HPDE6-E6E7 (cell line): ENCODE measurements around the gene TMEM150A.
A peak's percentile ranks its signal among the peaks of the same experiment; 100 is the strongest.
"Not testable (repeated sequence)": the region's sequence is repeated elsewhere in the genome, so short reads cannot be mapped to it uniquely, and the experiment has no call there.

ENCODE experiments used
- DNase-seq: peaks from one replicate; pipeline ENCODE4 v3.0.0; 2011; ENCODE audit warnings: missing footprints; ENCODE audit errors: extremely low spot score

TMEM150A gene

DNA sequence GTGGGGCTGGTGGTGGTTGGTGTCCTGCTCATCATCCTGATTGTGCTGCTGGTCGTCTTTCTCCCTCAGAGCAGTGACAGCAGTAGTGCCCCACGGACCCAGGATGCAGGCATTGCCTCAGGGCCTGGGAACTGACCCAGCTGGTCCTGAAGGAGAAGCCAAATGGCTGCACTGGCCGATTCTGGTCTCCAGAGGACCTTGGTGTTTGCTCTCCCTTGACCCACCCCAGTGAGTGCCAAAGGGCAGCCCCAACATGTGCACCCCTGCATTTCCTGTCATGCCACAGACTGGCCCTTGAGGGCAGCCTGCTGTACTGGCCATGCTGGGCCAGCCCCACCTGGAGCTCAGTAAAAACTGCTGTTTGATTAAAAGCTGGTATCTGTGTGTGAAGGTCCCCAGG lies 9.5 kb downstream of the TMEM150A start:
- no peak for DNase-seq

DNA sequence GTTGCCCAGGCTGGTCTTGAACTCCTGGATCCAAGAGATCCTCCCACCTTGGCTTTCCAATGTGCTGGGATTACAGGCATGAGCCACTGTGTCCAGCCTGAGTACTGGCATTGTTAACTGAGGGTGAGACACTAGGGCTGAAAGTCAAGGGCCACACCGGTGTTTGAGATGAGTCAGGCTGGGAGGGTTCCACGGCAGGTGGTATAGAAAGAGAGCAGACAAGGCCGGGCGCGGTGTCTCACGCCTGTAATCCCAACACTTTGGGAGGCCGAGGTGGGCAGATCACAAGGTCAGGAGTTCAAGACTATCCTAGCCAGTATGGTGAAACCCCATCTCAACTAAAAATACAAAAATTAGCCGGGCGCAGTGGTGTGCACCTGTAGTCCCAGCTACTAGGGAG lies 10.2 kb downstream of the TMEM150A start:
- not testable (repeated sequence) for DNase-seq

DNA sequence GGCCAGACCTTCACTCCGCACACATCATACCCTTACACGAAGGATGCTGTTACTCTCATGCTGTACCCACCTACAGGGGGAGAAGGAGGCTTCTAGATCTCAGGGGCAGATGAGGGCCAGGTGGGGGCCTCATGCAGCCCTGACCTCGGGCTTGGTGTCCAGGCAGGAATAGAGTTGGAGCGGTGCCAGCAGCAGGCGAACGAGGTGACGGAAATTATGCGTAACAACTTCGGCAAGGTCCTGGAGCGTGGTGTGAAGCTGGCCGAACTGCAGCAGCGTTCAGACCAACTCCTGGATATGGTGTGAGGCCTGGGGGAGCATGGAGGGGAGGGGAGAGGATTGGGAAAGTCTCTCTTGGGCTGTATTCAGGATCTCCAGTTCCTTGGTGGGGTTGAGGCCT lies 10.9 kb downstream of the TMEM150A start:
- DNase-seq: no peak

DNA sequence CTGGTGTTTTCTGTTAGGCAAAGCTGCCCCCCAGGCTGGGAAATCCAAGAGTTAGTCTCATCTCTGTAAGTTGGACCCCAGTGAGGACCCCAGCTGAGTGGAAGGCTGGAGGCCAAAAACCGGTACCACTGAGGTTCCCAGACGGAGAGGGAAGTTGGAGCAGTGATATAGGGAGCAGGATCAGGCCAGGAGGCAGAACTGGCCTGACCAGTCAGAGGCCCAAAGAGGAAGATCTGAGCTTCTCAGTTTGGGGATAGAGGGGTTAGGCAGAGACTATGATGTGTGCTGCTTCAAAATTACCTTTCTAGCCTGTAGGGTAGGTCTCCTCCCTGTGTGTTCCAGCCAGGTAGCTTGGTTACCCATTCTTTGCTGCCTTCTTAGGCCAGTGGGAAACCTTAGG lies 11.5 kb downstream of the TMEM150A start:
- DNase-seq: no peak

DNA sequence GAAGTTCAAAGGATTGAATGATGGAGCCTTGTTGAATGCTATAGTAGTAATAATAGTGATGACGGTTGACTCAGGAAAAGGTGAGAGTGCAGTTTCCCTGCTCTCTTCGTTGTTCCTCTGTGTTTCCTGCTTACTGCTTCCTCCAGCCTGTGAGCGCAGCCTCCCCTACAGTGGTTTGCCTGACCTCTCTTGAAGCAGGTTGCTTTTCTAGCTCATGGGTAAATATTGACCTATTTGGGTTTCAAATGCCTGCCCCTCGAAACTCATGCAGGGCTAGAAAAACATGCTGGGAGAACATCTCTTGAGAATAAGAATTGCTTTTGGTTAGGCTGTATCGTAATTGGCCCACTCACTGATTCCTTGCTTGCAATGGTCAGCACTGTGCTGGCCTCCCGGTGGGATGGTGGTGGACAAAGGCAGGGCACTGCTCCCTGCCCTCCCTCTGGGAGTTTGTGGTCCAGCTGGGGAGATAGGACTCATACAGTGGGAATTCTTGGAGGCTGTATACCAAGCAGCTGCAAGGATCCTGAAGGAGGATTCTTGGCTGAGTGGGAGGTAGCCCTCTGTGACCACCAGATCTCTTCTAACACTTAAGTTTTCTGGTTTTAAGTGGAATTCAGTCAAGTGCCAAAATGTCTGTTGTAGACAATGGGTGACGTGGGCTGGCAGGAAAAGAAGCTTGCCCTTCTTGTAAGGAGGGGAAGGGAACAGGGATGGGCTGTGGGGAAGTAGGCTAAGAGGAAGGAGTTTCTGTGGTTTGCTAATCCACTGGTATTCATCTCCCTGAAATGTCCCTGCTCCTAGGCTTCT lies 12.3 kb downstream of the TMEM150A start:
- no peak for DNase-seq

DNA sequence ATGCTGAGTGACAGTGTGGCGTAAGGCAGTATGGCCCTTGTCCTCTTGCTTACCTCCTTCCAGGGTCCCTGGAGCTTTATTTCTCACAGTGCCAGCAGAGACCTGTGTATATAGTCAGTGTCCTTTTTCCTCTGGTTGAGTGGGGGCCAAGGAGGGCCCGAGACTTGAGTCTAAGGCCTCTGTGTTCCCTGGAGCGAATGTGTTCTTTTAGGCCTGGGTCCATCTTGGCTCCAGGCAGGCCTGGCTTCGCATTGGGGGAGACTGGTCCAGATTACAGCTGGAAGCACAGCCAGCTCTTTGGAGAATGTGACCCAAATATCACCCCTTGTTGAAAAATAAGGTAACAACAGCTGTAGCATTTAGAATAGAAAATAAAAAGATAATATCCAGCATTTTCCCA lies 13.3 kb downstream of the TMEM150A start:
- DNase-seq: no peak

DNA sequence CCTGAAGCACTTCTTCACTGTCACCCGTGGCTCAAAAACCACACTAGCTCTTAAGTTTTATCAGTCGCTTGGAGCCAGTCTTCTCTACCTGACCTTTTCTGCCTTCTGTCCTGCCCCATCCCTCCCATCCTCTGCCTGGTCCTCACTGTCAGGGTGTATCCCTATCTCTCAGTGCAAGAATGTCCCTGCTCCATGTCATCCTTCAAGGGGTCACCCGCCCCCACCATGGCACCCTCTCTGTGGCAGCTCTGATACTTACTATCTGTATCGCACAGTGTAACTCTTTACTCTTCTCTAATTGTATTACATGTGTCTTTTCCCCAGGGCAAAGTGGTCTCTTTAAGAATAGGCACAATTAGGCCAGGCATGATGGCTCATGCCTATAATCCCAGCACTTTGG lies 13.9 kb downstream of the TMEM150A start:
- DNase-seq: no peak

DNA sequence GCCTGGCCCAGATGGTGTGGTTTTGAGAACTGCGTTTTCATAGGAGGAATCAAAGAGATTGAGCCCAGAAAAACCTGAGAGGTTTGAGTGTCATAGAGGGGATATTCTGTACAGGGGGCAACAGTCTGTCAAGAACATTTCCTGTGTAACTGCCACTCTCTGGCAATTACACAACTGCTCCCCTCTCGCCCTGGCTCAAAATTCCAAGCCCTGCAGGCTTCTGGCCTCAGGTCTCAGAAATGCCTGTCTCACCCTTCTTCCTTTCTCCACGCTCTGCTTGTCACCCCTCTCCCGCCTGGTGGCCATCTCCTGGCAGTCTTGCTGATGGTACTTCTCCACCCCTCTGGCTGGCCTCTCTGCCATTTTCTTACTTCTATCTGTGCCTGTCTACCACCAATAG lies 14.3 kb downstream of the TMEM150A start:
- no peak for DNase-seq

DNA sequence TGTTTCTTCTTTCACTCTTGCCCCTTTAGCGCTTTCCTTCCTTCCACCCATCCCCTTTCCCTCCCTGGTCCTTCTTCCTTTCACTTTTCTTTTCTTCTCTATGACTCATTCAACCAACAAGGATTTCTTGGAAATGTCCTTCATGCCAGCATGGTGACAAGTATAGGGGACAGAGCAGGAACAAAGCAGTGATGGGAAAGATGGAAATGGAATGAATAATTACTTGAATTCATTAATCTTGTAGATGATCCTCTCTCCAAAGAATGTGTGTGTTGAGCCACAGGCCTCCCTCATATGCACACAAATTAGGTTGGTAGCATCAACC lies 16.8 kb downstream of the TMEM150A start:
- DNase-seq: no peak

DNA sequence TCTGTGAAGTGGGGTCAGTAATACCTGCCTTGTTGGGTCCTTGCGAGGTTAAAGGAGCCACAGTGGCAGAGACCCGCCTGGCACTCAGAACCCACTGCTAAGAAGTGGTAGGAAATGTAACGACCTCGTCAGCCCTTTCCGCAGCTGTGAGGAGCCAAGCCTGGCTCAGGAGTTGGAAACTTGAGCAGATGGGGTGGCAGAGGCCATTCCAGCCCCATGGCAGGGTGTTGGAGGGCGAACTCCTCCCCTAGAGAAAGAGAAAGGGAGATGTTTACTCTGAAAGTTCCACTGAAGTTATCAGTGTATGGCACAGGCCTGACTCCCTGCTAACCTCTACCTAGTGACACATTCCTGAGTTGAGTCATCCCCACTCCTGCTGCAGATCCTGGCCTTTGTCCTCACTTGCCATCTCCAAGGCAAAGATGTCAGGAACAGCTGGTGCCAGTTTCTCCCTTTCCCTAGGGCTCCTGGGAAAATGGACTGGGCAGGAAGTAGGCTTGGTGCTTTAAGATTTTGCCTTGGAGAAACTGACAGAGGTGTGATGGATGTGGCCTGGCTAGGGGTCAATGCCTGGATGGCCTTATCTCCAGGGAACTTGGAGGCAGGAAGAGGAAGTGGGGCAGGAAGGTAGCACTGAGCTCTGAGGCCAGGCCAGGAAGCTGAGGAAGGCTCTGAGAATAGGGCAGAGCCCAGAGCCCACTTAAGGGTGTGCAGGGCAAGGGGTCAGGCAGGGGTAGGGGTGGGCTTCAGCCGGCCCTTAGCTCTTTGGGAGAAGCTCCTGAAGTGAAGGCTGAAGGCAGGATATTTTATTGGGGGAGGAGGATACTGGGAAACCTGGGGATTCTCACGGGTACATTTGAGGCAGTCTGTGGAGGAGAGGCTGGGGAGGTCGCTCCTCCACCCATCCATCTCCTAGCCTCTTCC lies 17.4 kb downstream of the TMEM150A start:
- peak; percentile 51 for DNase-seq

DNA sequence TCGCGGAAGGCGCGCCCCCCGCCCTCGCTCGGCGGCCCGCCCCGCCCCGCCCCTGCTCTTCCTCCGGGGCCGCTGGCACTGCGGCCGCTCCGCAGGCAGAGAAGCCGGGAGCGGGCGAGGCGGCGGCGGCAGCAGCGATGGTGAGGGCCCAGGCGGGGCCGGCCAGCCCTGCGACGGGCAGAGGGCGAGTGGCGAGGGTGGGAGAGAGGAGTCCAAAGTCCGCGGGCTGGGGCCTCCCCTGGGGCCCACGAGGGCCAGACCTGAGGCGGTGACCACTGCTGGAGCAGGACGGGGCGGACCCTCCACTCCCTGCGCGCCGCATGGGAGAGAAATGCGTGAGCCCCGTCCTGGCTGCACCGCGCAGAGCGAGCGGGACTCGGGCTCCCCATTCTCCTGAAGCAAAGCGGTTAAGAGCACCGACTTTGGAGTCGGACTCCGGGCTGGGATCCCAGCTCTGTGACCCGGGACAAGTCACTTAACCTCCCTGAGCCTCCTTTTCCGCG lies 18.1 kb downstream of the TMEM150A start, which contains the start of gene VAMP5:
Gene VAMP5, plus strand, starts transcription at position 78 of the 503 bp plus-strand sequence. Its CDS starts 60 bp downstream, at position 138.
- no peak for DNase-seq

DNA sequence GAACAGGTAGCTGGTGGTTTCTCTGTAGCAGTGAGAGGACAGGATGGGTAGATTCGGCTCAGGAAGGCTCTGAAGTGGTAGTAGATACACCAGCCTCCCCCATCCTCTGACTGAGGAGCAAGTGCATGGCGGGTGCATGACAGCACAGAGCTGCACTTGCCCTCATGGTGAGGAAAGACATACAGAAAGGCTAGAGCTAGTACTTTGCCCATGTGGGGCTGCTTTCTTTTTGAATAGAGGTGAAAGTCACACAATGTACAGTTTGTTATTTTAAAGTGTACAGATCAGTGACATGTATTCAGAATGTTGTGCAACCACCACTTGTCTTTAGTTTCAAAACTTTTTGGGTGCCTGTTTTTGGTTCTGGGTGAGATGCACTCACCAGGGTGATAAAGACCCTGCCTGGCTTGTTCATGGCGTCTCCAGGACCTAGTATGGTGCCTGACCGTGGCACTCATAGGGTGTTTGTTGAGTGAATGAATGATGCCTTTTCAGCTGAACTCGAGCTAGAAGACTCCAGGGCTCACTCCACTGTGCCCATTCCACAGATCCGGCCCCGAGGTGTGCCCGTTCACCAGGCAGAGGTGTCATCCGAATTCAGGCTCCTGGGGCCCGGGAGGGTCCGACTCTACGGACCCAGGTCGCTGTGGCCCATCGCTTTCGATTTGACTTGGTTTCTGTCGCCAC lies 18.7 kb downstream of the TMEM150A start:
- DNase-seq: no peak

DNA sequence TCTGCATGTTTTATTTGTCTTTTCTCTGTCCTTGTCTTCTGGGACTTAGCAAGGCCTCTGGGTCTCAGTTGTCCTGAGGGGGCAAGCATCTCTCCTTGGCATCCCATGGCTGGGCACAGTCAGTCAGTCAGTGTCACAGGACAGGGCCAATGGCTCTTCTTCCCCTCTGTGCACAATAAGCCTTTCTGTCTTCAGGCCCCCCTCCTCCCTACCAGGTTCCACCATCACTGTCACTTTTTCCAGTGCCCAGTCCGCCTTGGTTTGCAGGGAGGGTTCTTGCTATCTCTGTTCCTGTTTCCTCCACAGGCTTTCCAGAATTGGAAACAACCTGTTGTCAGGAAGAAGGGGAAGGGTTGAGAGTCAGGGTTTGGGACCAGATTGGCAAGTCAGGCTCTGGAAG lies 20.0 kb downstream of the TMEM150A start:
- no peak for DNase-seq

DNA sequence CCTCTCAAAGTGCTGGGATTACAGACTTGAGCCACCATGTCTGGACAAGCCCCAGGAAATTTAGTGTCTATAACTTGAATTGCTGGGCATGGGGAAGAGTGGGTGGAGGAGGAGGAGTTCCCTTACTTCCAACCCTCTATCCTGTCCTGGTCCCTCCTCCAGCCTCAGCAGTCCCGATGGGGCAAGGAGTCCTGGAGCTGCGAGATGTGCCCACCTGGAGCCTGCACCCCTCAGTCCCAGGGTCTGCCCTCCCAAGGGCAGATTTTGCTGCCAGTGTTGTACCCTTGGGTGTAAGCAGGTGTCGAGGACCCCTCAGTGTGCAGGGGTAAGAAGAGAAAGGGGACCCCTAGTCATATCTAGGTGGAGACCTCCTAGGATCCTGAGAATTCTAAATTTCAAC lies 22.3 kb downstream of the TMEM150A start:
- no peak for DNase-seq

DNA sequence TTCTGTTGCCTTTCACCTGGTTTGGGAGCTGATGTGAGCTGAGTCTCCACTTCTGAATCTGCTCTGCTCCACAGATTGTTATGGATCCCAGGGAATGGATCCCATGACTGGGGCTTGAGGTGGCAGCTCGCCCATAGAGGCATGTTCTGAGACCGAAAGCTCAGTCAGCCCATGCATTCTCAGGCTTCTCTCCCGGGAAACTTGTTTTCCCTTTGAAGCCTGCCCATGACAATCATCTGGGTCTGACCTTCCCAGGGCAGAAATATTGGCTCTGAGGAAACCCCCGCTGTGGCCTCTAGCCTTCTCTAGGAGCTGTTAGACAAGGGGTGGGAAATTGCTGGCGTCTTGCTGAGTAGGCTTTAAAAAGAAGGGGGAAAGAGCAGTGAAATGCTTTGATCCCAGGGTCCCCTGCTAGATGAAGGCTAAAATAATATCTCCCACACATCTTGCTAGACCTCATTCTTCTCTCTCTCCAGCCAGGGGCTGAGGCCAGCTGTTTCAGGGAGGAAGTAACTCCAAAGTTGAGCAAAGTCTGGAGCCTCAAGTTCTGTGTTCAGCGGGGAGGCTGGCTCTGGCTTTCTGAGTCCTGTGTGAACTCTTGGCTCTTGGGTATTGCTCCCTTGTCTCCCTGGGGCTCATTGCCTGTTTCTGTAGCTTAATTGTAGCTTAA lies 23.1 kb downstream of the TMEM150A start:
- no peak for DNase-seq

DNA sequence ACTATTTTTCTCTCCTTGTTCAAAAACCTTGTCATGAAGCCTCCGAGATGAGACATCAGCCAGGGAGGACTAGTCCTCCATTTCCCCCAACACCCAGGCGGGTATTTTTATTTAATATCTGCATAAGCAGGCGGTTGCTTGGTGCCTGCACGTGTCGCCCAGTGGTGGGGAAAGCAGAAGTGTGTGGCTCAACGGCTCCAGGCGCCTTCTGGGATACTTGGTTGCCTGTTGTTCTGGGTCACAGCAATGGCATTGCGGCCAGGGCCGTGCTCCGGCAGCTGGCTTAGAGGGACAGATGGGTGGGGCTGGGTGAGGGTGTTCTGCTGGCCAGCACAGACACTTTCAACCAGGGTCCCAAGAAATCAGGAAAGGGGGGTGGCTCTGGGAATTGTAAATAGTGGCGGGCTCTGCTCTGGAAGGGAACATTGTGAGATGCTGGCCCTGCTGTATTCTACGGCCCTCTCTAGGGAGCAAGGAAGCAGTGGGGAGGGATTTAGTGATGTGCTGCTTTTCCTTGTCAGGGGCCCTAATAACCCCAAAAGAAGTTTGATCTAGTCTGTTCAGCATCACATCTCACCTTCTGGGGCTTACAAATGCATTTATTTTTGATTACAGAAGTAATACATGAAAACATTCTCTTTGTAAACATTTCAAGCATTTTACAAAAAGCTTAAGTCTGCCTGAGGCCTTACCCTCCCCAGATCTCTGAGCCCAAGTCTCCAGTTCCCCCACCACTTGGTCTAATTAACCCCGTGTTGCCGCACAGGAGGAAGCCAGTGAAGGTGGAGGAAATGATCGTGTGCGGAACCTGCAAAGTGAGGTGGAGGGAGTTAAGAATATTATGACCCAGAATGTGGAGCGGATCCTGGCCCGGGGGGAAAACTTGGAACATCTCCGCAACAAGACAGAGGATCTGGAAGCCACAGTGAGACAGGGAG lies 24.0 kb downstream of the TMEM150A start:
- DNase-seq: no peak

DNA sequence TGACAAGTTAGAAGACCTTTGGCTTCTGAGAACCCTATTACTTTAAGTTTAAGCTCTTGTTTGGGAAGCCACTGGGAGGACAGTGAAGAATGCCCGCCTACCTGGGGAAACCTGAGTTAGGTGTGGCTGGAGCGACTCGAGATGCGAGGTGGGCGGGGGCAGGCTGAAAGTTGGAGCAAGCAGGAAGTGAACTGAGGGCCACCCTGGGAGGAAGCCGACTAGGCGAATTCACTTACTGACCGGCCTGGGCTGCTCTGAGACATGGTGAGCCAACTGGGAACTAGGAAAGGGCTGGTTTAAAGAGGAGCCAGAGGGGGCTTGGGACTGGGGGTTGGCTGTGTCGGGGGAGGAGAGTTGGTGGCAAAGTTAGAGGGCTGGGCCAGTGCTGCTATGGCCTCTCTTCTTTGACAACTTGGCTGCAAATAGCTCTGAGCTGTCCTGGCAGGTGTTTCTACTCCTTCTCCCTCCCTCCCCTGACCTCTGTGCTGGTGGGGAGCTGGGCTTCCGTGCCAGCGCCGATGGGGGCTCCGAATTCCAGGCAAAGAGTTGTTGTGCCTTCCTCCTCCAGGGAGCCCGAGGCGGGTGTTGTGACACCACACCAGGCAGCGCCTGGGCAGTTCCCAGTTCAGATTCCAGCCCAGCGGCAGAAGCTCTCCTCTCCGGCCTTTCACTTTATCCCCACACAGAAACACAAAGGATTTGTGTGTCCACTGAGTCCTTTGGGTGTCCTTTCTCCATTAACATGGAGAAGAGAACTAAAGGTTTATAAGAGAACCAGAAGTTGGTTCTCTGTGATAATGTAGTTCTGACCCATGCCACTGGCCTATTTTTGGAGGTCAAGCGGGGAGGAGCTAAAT lies 24.9 kb downstream of the TMEM150A start, which contains the start of gene VAMP8:
Gene VAMP8, plus strand, starts transcription at position 201 of the 857 bp plus-strand sequence. Its CDS starts 61 bp downstream, at position 262.
- peak; percentile 95 for DNase-seq

DNA sequence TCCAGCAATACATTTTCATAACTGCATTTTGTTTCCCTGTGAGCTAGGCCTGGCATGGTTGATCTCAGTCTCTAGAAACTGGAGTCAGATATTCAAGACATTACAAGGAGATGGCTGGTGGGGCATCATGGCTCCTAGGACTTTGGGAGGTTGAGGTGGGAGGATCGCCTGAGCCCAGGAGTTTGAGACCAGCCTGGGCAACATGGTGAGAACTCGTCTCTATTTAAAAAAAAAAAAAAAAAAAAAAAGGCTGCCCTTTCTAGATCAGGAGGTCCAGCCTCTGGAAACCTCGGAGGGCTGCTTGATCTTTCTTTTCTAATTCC lies 25.5 kb downstream of the TMEM150A start:
- DNase-seq: no peak

DNA sequence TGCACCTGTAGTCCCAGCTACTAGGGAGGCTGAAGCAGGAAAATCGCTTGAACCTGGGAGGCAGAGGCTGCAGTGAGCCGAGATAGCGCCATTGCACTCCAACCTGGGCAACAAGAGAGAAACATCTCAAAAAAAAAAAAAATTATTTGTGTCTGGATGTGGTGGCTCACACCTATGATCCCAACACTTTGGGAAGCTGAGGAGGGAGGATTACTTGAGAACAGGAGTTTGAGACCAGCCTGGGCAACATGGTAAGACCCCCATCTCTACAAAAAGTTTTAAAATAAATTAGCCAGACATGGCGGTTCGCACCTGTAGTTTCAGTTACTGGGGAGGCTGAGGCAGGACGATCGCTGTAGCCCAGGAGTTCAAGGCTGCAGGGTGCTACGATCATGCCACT lies 26.8 kb downstream of the TMEM150A start:
- DNase-seq: no peak
